ENCODE results near the gene ANXA11. TPM values are rescaled to one million over a fixed set of nuclear protein-coding genes. Genes with fewer than 3 reads are reported as not detected.
A peak's percentile ranks its signal among the peaks of the same experiment; 100 is the strongest.
"Not testable (repeated sequence)": the region's sequence is repeated elsewhere in the genome, so short reads cannot be mapped to it uniquely, and the experiment has no call there.

Gene ANXA11
- total RNA-seq, 5 donors from 2014 or later (not counting 1 experiment from before 2014, with no cell fraction given): 196 to 222 (median 208) TPM

DNA sequence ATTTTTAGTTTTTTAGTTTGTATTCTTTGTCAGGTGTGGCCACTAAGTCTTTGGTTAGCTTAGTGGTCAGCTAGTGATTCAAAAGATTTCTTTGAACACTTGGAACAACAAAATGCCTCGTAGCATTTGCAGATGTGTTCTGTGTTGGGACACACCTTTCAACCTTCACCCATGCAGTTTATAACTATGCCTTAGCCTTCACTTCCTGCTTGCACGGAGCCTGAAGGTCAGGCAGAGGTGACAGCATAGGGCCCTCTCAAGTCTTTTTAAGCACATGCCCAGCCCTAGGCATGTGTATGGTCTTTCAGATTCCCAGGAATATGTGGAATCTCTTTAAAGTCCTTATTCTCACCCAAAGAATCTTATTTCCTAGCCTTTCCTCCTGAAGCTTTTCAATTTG lies 55.2 kb downstream of the ANXA11 start:
- Histone ChIP-seq H3K9me3 (no peaks in the 10 kb centered on the region), H3K4me1 (ENCODE audit: control insufficient read depth in 1 of 2, extremely low read depth in 1 of 2, insufficient read depth in 2 of 2, low read length in 2 of 2) (no peaks in the 10 kb centered on the region), H3K36me3 (ENCODE audit: control insufficient read depth in 2 of 2, extremely low read depth in 1 of 2, insufficient read depth in 1 of 2, low read length in 1 of 2) (peaks cover 9 to 58% of the 10 kb centered on the region in 2 donors), H3K4me3 (ENCODE audit: control insufficient read depth in 1 of 2, extremely low read depth in 1 of 2, low read length in 1 of 2) (no peak overlapping the region), H3K27ac (ENCODE audit: low read length) (no peak overlapping the region), H3K27me3 (replicated peaks in 1 of 2; ENCODE audit: control insufficient read depth in 2 of 2, extremely low read depth in 1 of 2, insufficient read depth in 2 of 2, low read length in 1 of 2) (no peaks in the 10 kb centered on the region)
- no peak overlapping the region for H3K4me3 Mint-ChIP-seq
- H3K9me3 Mint-ChIP-seq: peaks cover 3 to 16% (median 14%) of the 10 kb centered on the region in 3 donors
- no CpG with 5 or more reads among the region's 2 CpGs for WGBS (ENCODE audit: insufficient coverage)
- CTCF ChIA-PET: interaction anchor here (0.6 kb wide), 2 partner anchors 89 to 1196 kb away, joined by 3 to 5 read pairs; no protein-coding TSS in a partner anchor
- H3K27ac Mint-ChIP-seq: peak overlapping the region; percentile 43 to 56
- no peaks in the 10 kb centered on the region for H3K27me3 Mint-ChIP-seq
- H3K36me3 Mint-ChIP-seq: peaks cover 63% of the 10 kb centered on the region
- no peak for ATAC-seq (replicated peaks in 1 of 4)
- DNase-seq: no peak
- H3K4me1 Mint-ChIP-seq: peaks cover 6 to 11% (median 7%) of the 10 kb centered on the region in 3 donors
- POLR2A ChIA-PET: interaction anchor here in 1 of 2 donors (0.6 kb wide), 1 partner anchor 34 kb away, joined by 3 read pairs; no protein-coding TSS in a partner anchor

- peaks cover 3 to 16% (median 14%) of the 10 kb centered on the region in 3 donors for H3K9me3 Mint-ChIP-seq
- Histone ChIP-seq H3K36me3 (ENCODE audit: control insufficient read depth in 2 of 2, extremely low read depth in 1 of 2, insufficient read depth in 1 of 2, low read length in 1 of 2) (peaks cover 3 to 48% of the 10 kb centered on the region in 2 donors), H3K27ac (ENCODE audit: low read length) (no peak overlapping the region), H3K4me3 (ENCODE audit: control insufficient read depth in 1 of 2, extremely low read depth in 1 of 2, low read length in 1 of 2) (no peak overlapping the region), H3K4me1 (ENCODE audit: control insufficient read depth in 1 of 2, extremely low read depth in 1 of 2, insufficient read depth in 2 of 2, low read length in 2 of 2) (peaks cover 1 to 10% of the 10 kb centered on the region in 2 experiments), H3K9me3 (no peaks in the 10 kb centered on the region), H3K27me3 (replicated peaks in 1 of 2; ENCODE audit: control insufficient read depth in 2 of 2, extremely low read depth in 1 of 2, insufficient read depth in 2 of 2, low read length in 1 of 2) (no peaks in the 10 kb centered on the region)
- DNase-seq: no peak
- ChIA-PET CTCF (interaction anchor here in 1 of 2 donors (0.6 kb wide), 1 partner anchor 74 kb away, joined by 3 read pairs; no protein-coding TSS in a partner anchor), POLR2A (no interaction called here)
- no peak for ATAC-seq (replicated peaks in 1 of 4)
- no CpG with 5 or more reads among the region's 2 CpGs for WGBS (ENCODE audit: insufficient coverage)
- peaks cover 14 to 19% (median 17%) of the 10 kb centered on the region in 3 donors for H3K4me1 Mint-ChIP-seq
- no peak overlapping the region for H3K4me3 Mint-ChIP-seq
- no peaks in the 10 kb centered on the region for H3K27me3 Mint-ChIP-seq
- peak overlapping the region in 1 of 2 donors; percentile 64 for H3K27ac Mint-ChIP-seq
- peaks cover 54% of the 10 kb centered on the region for H3K36me3 Mint-ChIP-seq
Measured at GRCh38 chr10:80149123-80149522, 56.2 kb downstream of the ANXA11 start.

- Mint-ChIP-seq H3K36me3 (peaks cover 47% of the 10 kb centered on the region), H3K27me3 (no peaks in the 10 kb centered on the region), H3K9me3 (peaks cover 3 to 16% (median 14%) of the 10 kb centered on the region in 3 donors), H3K4me1 (peaks cover 21 to 26% (median 25%) of the 10 kb centered on the region in 3 donors), H3K4me3 (no peak overlapping the region), H3K27ac (peak overlapping the region in 1 of 2 donors; percentile 79)
- ChIA-PET POLR2A (interaction anchor here in 1 of 2 donors (0.6 kb wide), 1 partner anchor 31 kb away, joined by 9 read pairs; no protein-coding TSS in a partner anchor), CTCF (no interaction called here)
- ATAC-seq (replicated peaks in 1 of 4) (no peak), DNase-seq (no peak)
- peaks cover 5 to 14% of the 10 kb centered on the region in 2 experiments for H3K4me1 ChIP-seq (ENCODE audit: control insufficient read depth in 1 of 2, extremely low read depth in 1 of 2, insufficient read depth in 2 of 2, low read length in 2 of 2)
- WGBS (ENCODE audit: insufficient coverage): 100% methylated on average over 3 of the region's 5 CpGs
- peaks cover 0 to 41% of the 10 kb centered on the region in 2 donors for H3K36me3 ChIP-seq (ENCODE audit: control insufficient read depth in 2 of 2, extremely low read depth in 1 of 2, insufficient read depth in 1 of 2, low read length in 1 of 2)
- H3K27ac ChIP-seq (ENCODE audit: low read length): no peak overlapping the region
- H3K4me3 ChIP-seq (ENCODE audit: control insufficient read depth in 1 of 2, extremely low read depth in 1 of 2, low read length in 1 of 2): no peak overlapping the region
- H3K9me3 ChIP-seq: no peaks in the 10 kb centered on the region
- no peaks in the 10 kb centered on the region for H3K27me3 ChIP-seq (replicated peaks in 1 of 2; ENCODE audit: control insufficient read depth in 2 of 2, extremely low read depth in 1 of 2, insufficient read depth in 2 of 2, low read length in 1 of 2)
Measured at GRCh38 chr10:80148166-80148805, 57.1 kb downstream of the ANXA11 start.

DNA sequence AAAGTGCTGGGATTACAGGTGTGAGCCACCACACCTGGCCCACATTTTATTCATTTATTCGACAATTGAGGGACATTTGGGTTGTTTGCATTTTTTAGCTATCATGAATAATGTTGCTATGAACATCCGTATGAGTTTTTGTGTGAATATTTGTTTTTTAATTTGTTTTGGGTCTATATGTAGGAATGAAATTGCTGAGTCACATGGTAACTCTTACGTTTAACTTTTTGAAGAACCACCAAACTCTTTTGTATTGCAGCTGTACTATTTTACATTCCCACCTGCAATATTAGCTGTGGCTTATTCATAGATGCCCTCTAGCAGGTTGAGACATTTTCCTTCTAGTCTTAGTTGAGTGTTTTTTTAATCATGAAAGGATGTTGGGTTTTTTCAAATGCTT lies 58.4 kb downstream of the ANXA11 start:
- Mint-ChIP-seq H3K27me3 (no peaks in the 10 kb centered on the region), H3K9me3 (peaks cover 3 to 16% (median 14%) of the 10 kb centered on the region in 3 donors), H3K36me3 (peaks cover 34% of the 10 kb centered on the region), H3K4me1 (peaks cover 21 to 25% (median 21%) of the 10 kb centered on the region in 3 donors), H3K27ac (peak overlapping the region in 1 of 2 donors; percentile 59), H3K4me3 (no peak overlapping the region)
- no peak overlapping the region for H3K27ac ChIP-seq (ENCODE audit: low read length)
- H3K4me1 ChIP-seq (ENCODE audit: control insufficient read depth in 1 of 2, extremely low read depth in 1 of 2, insufficient read depth in 2 of 2, low read length in 2 of 2): peaks cover 5 to 14% of the 10 kb centered on the region in 2 experiments
- no peak for ATAC-seq (replicated peaks in 1 of 4)
- WGBS (ENCODE audit: insufficient coverage): no CpG with 5 or more reads among the region's 3 CpGs
- no peak overlapping the region for H3K4me3 ChIP-seq (ENCODE audit: control insufficient read depth in 1 of 2, extremely low read depth in 1 of 2, low read length in 1 of 2)
- peaks cover 0 to 27% of the 10 kb centered on the region in 2 donors for H3K36me3 ChIP-seq (ENCODE audit: control insufficient read depth in 2 of 2, extremely low read depth in 1 of 2, insufficient read depth in 1 of 2, low read length in 1 of 2)
- peaks cover 0 to 3% of the 10 kb centered on the region in 2 experiments for H3K27me3 ChIP-seq (replicated peaks in 1 of 2; ENCODE audit: control insufficient read depth in 2 of 2, extremely low read depth in 1 of 2, insufficient read depth in 2 of 2, low read length in 1 of 2)
- H3K9me3 ChIP-seq: no peaks in the 10 kb centered on the region
- CTCF ChIA-PET: interaction anchor here (1.0 to 1.1 kb wide), 2 partner anchors 13 to 76 kb away, joined by 5 read pairs; no protein-coding TSS in a partner anchor
- POLR2A ChIA-PET: no interaction called here
- no peak for DNase-seq

DNA sequence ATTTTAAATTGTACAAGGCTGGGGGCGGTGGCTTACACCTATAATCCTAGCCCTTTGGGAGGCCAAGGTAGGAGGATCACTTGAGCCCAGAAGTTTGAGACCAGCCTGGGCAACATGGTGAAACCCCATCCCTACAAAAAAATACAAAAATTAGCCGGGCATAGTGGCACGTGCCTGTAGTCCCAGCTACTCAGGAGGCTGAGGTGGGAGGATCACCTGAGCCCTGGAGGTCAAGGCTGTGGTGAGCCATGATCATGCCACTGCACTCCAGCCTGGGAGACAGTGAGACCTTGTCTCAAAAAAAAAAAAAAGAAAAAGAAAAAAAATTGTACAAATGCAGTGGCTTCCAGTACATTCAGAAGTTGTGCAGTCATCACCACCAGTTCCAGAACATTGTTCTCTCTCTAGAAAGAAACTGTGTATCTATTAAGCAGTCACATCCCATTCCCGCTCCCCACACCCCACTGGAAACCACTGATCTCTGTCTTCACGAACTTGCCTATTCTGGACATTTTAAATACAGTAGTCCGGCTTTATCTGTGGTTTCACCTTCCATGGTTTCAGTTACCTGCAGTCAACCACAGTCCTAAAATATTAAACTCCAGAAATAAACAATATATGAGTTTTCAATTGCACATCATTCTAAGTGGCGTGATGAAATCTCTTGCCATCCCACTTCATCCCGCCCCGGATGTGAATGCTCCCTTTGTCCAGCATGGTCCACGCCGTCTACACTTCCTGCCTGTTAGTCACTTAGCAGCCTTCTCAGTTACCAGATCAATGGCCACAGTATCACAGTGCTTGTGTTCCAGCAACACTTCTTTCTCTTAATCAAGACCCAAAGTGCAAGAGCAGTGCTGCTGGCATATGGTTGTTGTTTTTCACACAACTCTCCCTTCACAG lies 59.7 kb downstream of the ANXA11 start:
- not testable (repeated sequence) for H3K27me3 Mint-ChIP-seq; DNase-seq; H3K4me3 ChIP-seq (ENCODE audit: control insufficient read depth in 1 of 2, extremely low read depth in 1 of 2, low read length in 1 of 2); H3K9me3 ChIP-seq; H3K27ac ChIP-seq (ENCODE audit: low read length); ATAC-seq (replicated peaks in 1 of 4); H3K27me3 ChIP-seq (replicated peaks in 1 of 2; ENCODE audit: control insufficient read depth in 2 of 2, extremely low read depth in 1 of 2, insufficient read depth in 2 of 2, low read length in 1 of 2)
- Mint-ChIP-seq H3K27ac (peak overlapping the region; percentile 59 to 83), H3K36me3 (peaks cover 22% of the 10 kb centered on the region), H3K9me3 (peaks cover 3 to 13% (median 11%) of the 10 kb centered on the region in 3 donors), H3K4me1 (peaks cover 21 to 25% (median 21%) of the 10 kb centered on the region in 3 donors), H3K4me3 (peak overlapping the region in 2 of 3 donors; percentile 4 to 68)
- H3K36me3 ChIP-seq (ENCODE audit: control insufficient read depth in 2 of 2, extremely low read depth in 1 of 2, insufficient read depth in 1 of 2, low read length in 1 of 2): peaks cover 0 to 15% of the 10 kb centered on the region in 2 donors
- peaks cover 5 to 14% of the 10 kb centered on the region in 2 experiments for H3K4me1 ChIP-seq (ENCODE audit: control insufficient read depth in 1 of 2, extremely low read depth in 1 of 2, insufficient read depth in 2 of 2, low read length in 2 of 2)
- WGBS (ENCODE audit: insufficient coverage): 75% methylated on average over 7 of the region's 11 CpGs
- CTCF ChIA-PET: interaction anchor here (1.2 to 3.9 kb wide), 4 partner anchors 50 to 76 kb away, joined by 3 to 93 read pairs (median 10); no protein-coding TSS in a partner anchor
- POLR2A ChIA-PET: interaction anchor here in 1 of 2 donors (1.3 kb wide), 1 partner anchor 77 kb away, joined by 5 read pairs; no protein-coding TSS in a partner anchor
